Measurements from ENCODE around the gene CACNA2D3. TPM values are rescaled to one million over a fixed set of nuclear protein-coding genes. Genes with fewer than 3 reads are reported as not detected.

The CACNA2D3 gene
- total RNA-seq, 4 donors from 2014 or later = 0.30 to 9.6 (median 3.9) TPM

DNA sequence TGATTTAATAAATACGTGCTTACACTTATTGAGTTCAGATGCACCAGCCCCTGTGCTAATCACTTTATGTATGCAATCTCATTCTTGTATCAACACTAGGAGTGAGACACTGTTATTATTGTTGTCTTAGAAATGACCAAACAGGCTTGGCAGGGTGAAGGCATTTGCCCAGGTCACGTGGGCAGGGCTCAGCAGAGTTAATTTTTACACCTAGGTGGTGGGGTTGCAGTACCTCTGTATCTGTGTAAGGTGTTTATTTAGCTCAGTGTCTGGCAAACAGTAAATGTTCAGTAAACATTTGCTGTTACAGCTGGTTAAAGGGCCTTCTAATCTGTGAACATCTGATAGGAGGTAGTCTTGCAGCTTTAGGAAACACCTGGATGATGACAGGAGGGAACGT is 200.0 kb downstream of the CACNA2D3 start:
- no peaks in the 10 kb centered on the region for H3K27me3 ChIP-seq
- H3K4me1 ChIP-seq = no peaks in the 10 kb centered on the region
- WGBS, 2 donors = 61 to 71% methylated on average over 3 of the region's 3 CpGs
- H3K4me3 ChIP-seq = no peak overlapping the region
- TF ChIP-seq POLR2A (IDR thresholded peaks at IDR 0.05) = no peak
- TF ChIP-seq, protein P1, sequence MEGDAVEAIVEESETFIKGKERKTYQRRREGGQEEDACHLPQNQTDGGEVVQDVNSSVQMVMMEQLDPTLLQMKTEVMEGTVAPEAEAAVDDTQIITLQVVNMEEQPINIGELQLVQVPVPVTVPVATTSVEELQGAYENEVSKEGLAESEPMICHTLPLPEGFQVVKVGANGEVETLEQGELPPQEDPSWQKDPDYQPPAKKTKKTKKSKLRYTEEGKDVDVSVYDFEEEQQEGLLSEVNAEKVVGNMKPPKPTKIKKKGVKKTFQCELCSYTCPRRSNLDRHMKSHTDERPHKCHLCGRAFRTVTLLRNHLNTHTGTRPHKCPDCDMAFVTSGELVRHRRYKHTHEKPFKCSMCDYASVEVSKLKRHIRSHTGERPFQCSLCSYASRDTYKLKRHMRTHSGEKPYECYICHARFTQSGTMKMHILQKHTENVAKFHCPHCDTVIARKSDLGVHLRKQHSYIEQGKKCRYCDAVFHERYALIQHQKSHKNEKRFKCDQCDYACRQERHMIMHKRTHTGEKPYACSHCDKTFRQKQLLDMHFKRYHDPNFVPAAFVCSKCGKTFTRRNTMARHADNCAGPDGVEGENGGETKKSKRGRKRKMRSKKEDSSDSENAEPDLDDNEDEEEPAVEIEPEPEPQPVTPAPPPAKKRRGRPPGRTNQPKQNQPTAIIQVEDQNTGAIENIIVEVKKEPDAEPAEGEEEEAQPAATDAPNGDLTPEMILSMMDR (IDR thresholded peaks at IDR 0.05) = no peak
- TF ChIP-seq EP300 (IDR thresholded peaks at IDR 0.05) = no peak
- no peaks in the 10 kb centered on the region for H3K36me3 ChIP-seq
- H3K27ac ChIP-seq = no peak overlapping the region
- no peak for DNase-seq (ENCODE audit: low spot score in 2 of 2)
- no peaks in the 10 kb centered on the region for H3K9me3 ChIP-seq

DNA sequence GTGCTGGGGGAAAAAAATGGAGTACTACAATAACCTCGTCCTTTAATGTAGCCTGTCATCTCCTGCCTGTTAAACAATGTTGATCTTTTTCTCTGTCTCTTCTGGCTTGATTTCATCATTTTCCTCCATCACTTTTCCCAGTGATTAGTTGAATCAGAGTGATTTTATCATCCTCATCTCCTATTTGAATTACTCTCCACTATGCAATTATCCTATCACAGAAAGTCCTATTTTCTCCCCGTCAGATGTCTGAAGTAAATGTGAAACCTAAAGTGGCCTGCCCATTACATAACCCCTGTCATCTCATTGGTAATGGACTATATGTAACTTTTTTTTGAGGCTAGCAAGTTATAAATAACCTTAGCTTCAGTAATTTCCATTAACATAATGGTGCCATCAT is 201.8 kb downstream of the CACNA2D3 start:
- TF ChIP-seq POLR2A (IDR thresholded peaks at IDR 0.05) = no peak
- TF ChIP-seq, protein P1 (IDR thresholded peaks at IDR 0.05) = no peak
- TF ChIP-seq EP300 (IDR thresholded peaks at IDR 0.05) = no peak
- no peaks in the 10 kb centered on the region for H3K36me3 ChIP-seq
- H3K9me3 ChIP-seq = no peaks in the 10 kb centered on the region
- no peaks in the 10 kb centered on the region for H3K27me3 ChIP-seq
- H3K27ac ChIP-seq = no peak overlapping the region
- no peak overlapping the region for H3K4me3 ChIP-seq
- H3K4me1 ChIP-seq = no peaks in the 10 kb centered on the region
- 77 to 86% methylated on average over 2 of the region's 2 CpGs for WGBS, 2 donors
- no peak for DNase-seq (ENCODE audit: low spot score in 2 of 2)

DNA sequence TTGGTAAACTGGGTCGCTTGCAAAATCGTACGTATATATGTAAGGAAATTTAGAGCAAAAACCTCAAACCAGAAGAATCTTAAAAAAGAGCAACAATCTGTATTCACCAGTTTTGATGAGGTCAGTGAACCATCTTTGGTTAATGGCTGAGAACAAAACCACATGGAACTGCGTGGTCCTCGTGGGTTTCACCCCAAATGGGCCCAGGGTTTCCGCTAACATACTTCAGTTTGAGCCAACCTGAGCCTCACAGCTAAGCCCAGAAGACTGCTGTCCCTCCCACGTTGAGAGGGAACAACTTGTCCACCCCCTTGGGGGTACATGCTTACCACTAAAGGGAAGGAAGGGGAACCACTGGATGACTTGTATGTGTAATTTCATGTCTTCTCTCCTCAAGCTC is 204.6 kb downstream of the CACNA2D3 start:
- WGBS, 2 donors = 78 to 86% methylated on average over 7 of the region's 7 CpGs
- DNase-seq (ENCODE audit: low spot score in 2 of 2) = no peak
- Histone ChIP-seq H3K4me1 (no peaks in the 10 kb centered on the region), H3K4me3 (no peak overlapping the region), H3K9me3 (no peaks in the 10 kb centered on the region), H3K27ac (no peak overlapping the region), H3K27me3 (no peaks in the 10 kb centered on the region), H3K36me3 (no peaks in the 10 kb centered on the region)
- TF ChIP-seq POLR2A (IDR thresholded peaks at IDR 0.05) (no peak), EP300 (IDR thresholded peaks at IDR 0.05) (no peak)
- TF ChIP-seq, protein P1 (IDR thresholded peaks at IDR 0.05) = no peak

DNA sequence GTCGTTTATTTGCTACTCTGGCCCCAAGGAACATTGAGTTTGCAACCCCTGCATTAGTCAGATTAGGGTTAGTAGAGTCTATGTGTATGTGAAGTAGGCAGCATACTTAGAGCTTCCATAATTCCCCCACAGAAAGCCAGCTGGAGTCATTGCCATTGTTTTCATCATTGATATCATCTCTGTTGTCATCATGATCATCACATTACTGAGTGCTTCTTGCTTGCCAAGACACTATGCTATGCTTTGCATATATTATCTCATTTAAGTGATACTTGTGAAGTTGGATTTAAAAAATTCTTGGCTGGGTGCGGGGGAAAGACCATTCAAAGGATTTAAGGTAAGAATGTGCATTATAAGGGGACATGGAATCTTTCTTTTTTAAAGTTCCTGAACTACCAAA is 209.0 kb downstream of the CACNA2D3 start:
- 80 to 83% methylated on average over 2 of the region's 2 CpGs for WGBS, 2 donors
- Histone ChIP-seq H3K36me3 (no peaks in the 10 kb centered on the region), H3K4me3 (no peak overlapping the region), H3K27me3 (no peaks in the 10 kb centered on the region), H3K9me3 (no peaks in the 10 kb centered on the region), H3K4me1 (no peaks in the 10 kb centered on the region), H3K27ac (no peak overlapping the region)
- no peak for DNase-seq (ENCODE audit: low spot score in 2 of 2)
- TF ChIP-seq EP300 (IDR thresholded peaks at IDR 0.05) = no peak
- TF ChIP-seq POLR2A (IDR thresholded peaks at IDR 0.05) = no peak
- TF ChIP-seq, protein P1 (IDR thresholded peaks at IDR 0.05) = no peak

DNA sequence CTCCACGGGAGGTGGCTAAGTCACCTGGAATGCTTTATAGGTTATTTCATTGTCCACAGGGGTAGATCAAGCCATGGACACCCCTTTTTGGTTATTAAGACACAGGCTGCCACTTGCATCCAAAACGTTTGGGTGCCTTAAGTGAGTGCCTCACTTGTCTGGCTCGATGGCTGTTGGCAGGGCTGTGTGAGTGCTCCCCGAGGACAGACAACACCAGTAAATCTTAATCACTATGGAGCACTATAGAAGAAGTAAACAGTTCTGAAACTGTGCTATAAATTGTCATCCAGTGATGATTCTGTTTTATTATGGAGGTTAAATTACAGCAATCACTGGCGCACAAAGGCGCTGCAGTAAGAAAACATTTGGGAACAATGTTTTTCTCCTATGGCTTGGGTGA is 215.5 kb downstream of the CACNA2D3 start:
- Histone ChIP-seq H3K4me3 (no peak overlapping the region), H3K27me3 (no peaks in the 10 kb centered on the region), H3K9me3 (no peaks in the 10 kb centered on the region), H3K27ac (no peak overlapping the region), H3K4me1 (no peaks in the 10 kb centered on the region), H3K36me3 (no peaks in the 10 kb centered on the region)
- no peak for DNase-seq (ENCODE audit: low spot score in 2 of 2)
- TF ChIP-seq EP300 (IDR thresholded peaks at IDR 0.05) (no peak), POLR2A (IDR thresholded peaks at IDR 0.05) (no peak)
- TF ChIP-seq, protein P1 (IDR thresholded peaks at IDR 0.05) = no peak
- 53 to 54% methylated on average over 6 of the region's 6 CpGs for whole genome bisulfite sequencing, 2 donors

All from tibial nerve (tissue), 4 donors.